ENCODE data around the gene CD40LG.

The CD40LG gene

DNA sequence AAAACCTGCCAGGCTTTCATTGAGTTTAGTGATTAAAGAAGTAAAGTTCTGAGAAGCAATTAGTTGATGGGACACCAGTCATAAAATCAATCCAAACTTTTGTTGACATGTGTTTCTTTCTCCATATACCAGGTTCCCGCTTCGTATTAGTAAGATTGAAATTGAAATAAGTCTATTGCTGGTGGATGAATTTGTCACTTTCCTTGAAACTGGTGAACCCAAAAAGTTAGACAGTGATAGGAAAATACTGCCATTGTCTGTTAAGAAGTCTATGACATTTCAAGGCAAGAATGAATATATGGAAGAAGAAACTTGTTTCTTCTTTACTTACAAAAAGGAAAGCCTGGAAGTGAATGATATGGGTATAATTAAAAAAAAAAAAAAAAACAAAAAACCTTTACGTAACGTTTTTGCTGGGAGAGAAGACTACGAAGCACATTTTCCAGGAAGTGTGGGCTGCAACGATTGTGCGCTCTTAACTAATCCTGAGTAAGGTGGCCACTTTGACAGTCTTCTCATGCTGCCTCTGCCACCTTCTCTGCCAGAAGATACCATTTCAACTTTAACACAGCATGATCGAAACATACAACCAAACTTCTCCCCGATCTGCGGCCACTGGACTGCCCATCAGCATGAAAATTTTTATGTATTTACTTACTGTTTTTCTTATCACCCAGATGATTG, at the start of gene CD40LG:
Gene CD40LG (plus strand): TSS at position 482 of the 684 bp plus-strand sequence. CDS start 91 bp downstream, at position 573.
- peak in 4 of 6 experiments; percentile 10 to 34 (median 24) for DNase-seq

DNA sequence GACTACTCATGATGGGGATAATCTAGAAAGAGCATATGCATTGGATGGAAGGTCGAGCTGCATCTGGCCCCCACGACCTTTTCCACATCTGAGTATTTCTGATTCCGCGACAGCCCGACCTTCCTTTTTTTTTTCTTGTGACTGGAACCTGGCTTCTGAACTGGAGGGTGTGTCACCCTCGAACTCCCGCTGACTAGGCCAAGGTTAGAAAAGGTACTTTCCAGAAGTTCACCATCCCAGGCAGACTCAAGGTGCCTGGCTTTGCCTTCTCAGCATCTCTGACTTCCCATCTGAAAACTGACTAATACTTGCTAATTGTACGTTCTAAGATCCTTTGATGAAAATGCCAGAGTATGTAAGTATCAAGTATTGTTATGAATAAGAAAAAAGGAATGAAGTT, 49.3 kb upstream of the CD40LG start:
- DNase-seq, result no peak

DNA sequence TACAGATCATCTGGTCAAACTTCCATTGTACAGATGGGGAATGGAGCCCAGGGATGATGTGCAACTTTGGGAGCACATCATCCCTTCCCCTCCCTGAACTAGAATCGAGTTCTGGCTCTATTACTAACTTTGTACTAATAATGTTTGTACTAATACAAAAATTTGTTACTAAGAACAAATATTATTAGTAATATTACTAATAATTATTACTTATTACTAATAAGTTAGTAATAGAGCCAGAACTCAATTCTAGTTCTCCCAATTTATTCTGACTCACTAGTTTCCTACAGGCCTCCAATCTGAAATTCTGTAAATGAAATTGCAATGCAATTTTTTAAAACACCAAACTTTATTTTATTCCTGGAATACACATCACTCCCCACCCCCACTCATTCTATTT, 47.9 kb upstream of the CD40LG start:
- no peak for DNase-seq

DNA sequence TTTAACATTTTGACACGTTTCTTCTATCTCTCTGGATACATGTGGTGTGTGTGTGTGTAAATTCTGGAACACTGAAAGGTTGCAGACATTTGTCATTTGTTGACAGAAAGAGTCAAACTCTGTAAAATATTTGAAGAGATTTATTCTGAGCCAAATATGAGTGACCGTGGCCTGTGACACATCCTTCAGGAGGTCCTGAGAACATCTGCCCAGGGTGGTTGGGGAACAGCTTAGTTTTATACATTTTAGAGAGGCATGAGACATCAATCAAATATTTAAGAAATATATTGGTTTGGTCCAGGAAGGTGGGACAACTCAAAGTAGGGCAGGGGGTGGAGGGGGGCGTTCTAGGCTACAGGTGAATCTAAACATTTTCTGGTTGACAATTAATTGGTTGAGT, 40.7 kb upstream of the CD40LG start:
- no peak for DNase-seq

DNA sequence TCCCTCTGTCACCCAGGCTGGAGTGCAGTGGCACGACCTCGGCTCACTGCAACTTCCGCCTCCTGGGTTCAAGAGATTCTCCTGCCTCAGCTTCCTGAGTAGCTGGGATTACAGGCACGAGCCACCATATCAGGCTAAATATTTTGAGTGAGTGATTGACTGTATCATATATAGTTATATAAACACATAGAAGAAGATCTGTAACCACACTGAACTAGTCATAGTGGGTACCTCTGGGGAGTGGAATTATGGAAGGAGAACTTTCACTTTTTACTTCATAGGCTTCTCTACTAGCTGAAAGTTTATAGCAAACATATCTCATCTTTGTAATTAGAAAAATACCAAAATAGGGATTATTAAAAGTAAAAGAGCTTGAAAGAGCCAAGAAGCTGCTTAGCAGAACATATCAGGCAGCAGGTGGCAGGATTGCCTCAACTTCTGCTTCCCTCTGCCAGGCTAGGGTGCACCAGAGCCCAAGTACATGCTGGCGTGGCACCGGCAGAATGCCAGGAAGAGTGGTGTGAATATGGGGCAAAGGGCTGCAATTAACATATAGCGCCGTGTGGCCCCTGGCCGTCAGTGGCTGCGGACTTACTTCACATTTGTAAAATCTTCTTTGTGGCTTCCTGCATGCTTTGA, 39.5 kb upstream of the CD40LG start:
- DNase-seq, result peak; percentile 20 to 66 (median 43)

DNA sequence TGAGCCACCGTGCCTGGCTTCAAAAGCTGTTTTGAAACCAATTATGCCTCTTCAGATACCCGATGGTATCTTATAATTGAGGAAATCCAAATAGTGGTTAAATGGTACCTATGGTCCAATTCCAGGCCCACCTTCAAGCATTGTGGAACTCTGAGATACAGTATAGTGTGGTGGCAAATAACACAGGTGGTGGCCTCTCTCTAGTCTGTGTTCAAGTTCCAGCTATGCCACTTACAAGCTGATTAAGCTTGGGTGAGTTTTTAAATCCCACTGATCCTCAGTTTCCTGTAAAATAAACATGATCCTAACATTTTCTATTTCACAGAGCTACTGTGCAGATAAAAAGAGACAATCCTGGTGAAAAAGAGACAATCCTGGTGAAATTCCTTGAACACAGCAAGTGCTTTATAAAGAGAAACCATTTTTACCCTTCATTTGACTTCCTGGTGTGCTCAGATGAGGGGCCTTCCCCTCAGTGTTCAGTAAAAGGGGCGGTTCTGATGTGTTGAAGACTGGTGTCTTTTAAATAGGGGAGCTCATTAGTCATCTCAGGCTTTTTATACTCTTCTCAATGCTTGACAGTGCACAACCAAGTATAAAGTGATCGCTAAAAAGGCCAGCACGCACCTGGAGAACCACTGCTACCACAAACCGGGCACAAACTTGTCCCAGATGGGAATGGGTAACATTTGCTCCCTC, 30.8 kb upstream of the CD40LG start:
- DNase-seq, result peak in 2 of 6 experiments; percentile 25 to 46

DNA sequence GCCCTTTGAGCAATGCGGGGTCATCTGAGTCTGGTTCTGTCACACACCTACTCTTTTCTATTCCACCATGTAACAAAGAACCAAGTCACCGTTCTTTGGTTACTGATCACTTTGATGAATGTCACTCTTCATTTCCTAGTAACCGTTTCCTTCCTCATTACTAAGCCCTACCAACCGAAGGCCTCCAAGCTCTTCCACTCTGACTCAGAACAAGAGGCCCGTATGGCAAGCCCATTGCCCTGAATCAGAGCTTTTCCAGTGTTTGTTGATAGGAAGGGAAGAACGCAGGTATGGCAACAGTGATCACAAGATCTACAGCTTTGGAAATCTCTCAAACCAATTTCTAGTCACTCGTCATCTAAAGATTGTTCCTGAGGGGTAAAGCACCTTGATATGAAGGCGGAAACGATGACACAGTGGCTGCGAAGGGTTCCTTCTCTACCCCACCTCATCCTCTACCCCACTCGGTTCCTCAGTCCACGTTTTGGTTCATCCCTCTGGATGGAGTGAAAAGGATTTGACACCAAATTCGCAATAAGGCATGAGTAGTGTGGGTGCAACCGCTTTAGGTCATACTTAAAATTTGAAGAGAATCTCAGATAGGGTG, 28.0 kb upstream of the CD40LG start:
- DNase-seq, result peak in 2 of 6 experiments; percentile 15 to 24

DNA sequence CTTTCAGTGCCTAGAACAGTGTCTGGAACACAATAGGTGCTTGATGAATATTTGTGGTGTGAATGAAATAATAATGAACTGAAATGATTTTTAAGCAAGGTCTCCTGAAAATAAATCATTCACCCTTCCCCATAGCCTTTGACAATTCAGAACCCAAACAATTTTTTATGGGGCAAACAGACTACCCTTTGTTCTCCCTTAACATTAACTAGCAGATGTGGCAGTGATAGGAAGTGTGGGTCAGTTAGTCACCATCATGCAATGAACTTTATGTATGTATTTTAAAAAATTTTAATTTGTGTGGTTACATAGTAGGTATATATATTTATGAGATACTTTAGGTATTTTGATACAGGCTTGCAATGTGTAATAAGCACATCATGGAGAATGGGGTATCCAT, 27.2 kb upstream of the CD40LG start:
- DNase-seq, result no peak

DNA sequence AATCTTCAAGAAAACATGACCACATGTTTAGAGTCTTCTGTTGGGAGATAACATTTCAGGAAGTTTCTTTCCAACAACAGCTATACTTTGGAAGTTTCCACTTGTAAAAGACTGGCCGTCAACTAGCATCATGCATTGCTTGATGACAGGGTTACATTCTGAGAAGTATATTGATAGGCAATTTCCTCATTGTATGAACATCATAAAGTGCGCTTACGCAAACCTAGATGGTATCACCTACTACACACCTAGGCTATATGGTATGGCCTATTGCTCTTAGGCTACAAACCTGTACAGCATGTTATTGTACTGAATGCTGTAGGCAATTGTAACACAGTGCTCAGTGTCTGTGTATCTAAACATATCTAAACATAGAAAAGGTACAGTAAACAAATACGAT, 25.4 kb upstream of the CD40LG start:
- no peak for DNase-seq

DNA sequence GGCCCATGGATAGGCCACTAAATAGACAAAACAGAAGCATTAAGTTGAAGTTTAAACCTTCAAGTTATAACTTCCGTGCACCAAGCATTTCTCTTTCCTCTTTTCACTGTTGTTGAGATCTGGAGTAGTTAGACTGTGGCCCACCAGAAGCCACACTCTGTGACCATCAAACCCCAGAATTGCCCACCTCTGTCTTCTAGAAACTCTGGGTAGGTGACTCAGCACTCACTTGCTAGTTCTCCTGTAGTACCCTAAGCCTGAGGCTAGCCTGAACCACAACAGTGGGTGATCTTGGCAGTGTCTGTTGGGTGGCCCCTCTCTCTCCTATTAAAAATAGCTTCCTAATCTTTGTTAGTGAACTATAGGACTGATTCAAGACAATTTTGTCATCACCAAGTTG, 24.6 kb upstream of the CD40LG start:
- no peak for DNase-seq

DNA sequence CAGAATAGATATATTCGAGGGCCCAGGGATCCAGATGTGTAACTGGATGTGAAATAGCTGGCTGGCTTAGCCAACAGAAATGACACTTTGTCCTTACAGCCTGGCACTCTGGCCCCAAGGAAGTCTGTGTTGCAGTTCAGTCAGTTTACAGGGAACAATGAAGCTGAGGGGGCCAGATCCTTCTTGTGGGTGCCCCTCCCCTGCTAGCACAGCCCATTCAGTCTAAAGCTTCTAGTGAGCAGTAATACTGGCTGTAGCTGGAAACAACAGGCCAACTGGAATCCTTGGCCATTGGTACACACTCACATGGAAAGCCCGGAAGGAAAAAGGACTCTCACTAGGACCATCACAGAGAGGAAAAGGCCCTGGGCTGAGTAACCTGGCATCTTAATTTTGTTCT, 22.7 kb upstream of the CD40LG start:
- no peak for DNase-seq

DNA sequence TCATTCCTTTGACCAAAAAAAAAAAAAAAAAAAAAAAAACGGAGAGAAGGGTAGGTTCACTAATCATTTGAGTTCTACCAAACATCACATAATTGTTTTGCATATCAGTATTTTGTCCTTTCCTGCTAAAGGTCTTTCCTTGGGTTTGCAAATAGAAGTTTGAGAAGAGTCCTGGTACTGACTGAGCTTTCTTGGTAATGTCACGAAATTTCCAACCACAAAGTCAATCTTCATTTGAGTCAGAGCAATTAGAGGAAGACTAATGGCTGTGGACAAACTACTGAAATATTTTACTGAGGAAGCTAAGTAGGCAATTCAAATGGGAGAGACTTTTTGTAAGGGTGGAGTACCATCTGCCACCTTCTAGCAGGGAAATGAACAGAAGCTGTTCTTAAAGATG, 21.7 kb upstream of the CD40LG start:
- no peak for DNase-seq

DNA sequence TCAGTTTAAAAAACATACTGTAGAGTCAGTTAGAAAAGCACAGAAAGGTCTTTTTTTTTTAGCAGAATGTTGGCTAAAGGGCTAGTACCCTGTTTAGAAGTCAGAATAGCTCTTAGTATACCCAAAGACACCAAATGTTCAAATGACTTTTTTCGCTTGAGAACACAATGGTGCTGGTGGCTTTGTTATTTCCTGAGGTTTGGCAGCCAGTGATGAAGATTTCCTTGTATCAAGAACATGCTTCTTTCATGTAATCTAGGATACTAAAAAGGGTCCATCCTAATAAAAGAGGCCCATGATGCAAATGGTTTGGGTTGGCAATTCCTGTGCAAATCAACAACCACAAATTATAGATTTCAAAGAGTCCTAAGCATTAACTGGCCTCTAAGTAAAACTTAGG, 21.1 kb upstream of the CD40LG start:
- no peak for DNase-seq

DNA sequence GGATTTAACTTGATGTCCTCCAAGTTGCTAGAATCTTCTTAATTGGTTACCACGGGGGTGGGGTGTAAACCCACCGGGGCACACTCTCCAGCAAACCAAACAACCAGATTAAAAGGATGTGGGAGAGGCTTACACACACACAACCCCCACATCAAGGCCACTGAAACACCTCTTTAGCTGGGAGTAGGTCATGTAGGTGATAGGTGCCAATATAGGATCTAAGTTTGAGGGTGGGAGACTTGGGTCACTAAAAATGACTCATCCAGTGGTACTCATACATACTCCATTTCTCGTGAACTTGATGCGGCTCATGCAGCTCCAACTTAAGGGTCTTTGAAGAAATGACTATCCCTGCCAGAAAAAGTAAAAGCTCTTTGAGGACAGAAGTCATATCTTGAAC, 20.5 kb upstream of the CD40LG start:
- DNase-seq, result peak in 1 of 6 experiments; percentile 25

DNA sequence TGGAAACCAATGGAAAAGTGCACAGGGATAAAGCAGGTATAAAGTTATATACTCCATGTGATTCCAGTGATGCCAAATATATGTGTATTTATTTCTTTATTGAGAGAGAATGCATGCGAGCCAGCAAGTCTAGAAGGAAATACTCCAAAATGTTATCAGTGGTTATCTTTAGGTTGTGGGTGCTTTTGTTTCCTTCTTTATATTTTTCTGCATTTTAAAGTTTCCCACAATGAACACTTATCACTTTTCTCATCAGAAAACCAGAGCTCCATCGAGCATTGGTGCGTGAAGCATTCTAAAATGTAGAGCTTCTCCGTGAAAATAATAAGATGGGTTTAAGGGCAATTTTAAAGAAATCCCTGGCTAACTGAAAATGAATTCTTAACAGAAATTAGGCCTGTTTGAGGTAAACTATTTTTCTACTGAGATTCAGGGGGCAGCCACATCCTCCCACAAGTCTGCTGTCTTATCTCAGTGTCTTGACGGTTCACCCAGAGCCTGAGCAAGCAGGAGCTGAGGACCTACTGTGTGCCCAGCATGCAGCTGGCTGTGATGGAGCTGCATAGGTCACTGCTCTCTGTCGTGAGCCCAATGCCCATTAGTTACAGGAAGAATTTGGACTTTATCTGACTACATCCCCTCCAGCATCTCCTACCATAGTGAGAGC, 18.7 kb upstream of the CD40LG start:
- peak in 2 of 6 experiments; percentile 14 to 33 for DNase-seq

DNA sequence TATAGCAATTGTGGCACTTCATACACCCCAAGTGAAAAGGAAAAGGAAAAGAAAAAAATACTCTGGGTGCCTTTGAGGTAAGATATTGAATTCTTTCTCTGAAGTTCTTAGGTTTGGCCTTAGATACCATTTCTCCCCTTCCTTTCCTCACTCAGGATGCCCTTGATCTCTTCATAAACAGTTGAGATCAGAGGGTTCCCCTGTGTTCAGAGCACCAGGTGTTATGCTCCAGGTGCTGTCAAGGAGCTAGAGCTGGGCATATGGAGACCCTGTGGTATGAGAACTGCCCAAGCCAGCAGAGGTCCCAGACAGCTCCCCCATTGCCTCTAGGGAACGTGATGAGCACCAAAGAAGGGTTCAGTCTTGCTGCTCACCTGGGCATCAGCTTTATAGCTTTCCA, 17.1 kb upstream of the CD40LG start:
- DNase-seq, result peak in 4 of 6 experiments; percentile 1 to 68 (median 56)

DNA sequence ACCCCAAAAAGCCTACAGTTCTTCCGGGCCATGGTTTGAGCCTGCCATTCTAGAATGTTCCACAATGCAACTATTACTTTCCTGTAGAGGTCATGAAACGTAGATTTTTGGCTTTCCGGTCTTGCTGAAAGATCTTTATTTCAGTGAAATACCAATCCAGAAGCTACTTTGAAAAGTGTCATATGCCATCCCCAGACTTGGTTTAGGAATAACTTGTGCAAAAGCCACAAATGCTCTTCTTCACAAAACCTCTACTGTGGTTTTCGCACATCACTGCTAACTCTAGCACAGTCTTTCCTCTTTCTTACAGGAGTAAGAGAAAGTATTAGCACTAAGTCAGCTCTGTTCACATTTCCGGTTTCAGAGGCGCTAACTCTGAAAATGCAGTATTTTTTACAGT, 12.7 kb upstream of the CD40LG start:
- DNase-seq, result peak in 4 of 6 experiments; percentile 5 to 58 (median 48)

DNA sequence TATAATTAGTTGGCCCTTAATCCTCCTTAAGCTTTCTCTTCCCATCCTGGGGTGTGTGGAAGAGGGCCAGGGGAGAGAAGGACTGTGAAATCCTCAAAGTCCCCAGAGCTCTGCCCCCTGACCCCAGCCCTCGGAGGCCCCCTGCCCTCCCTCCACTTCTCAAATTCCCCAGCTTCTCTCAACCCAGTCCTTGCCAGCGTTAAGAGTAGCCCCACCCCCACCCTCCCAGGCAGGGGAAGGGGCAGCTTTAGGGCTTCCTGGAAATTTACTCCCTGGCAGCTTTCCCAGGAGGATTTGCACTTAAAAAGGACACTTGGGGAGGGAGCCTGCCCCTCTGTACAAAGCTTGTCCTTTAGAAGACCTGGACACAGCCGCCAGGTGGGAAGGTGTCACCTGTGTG, 11.8 kb upstream of the CD40LG start:
- DNase-seq, result no peak

DNA sequence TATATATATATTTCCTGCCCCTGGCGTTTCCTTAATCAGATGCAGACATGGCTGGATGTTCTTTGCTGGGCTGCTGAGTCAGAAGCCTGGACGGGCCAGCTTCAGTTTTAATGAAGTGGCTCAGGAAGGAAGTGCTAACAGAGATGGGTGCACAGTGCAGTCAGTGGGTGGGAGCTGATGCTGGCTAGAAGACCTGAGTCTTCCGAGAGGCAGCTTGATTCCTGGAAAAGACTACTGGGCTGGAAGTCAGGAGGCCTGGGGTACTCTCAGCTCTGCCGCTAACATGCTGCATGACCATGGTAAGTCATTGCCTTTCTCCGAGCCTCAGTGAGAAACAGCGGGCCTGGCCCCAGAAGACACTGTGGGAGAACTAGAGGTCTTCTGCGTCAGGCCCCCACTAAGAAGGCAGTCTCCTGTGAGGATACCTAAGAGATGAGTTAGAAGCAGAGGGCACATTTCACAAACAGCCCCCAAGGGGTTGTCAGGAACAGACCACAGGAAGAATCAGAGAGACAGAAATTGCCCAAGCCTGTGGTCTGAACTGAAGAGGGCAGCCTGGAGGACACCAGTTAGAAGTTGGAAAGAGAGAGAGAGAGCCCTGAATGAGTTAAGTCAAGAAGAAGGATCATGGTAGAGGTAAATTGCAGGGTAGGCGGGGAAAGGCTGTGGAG, 8.3 kb upstream of the CD40LG start:
- no peak for DNase-seq

DNA sequence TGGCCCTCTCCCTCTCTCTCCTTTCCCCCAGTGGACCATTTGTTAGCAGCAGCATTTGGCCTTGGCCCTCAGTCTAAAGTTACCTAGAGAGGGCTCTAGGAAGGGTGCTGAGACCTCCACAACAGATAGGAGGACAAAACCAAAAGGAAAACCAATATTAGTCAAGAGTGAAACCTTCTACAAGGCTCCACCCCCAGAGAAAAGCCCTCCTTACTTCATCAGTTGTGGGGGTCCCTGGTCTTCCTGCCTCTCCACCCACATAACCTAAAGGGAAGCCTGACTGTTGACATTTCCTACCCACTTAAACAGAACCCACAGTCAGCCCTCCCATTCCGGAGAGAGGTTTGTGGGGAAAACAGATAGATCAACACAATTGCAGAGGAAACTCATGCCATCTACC, 4.7 kb upstream of the CD40LG start:
- no peak for DNase-seq

DNA sequence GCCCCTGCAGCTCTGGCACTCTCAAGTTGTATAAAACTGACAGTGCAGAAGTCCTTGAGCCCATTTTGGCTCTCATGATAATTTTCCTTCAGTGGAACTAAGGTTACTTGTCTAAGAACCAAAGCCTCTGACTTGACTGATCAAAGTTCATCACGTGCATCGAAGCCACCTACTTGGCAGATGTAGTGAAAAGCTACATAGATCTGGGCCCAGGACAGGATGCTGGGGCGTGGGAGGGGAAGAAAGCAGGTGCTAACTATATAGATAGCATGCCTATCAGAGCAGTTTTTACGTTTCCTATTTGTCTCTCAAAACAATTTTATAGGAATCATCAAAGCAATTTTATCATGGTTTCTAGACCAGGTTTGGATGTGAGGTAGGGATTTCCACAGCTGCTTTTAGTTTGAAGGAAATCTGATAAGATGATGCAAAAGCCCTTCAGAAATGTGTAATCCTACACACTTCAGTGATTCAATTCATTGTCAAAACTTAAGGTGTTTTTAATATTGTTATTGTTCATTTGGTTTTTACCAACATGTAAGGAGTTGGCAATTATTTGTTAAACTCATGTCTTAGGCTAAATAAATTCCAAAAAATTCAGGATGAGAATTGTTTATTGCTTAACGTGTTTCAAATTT, 1.2 kb upstream of the CD40LG start:
- peak in 5 of 6 experiments; percentile 37 to 66 (median 56) for DNase-seq

DNA sequence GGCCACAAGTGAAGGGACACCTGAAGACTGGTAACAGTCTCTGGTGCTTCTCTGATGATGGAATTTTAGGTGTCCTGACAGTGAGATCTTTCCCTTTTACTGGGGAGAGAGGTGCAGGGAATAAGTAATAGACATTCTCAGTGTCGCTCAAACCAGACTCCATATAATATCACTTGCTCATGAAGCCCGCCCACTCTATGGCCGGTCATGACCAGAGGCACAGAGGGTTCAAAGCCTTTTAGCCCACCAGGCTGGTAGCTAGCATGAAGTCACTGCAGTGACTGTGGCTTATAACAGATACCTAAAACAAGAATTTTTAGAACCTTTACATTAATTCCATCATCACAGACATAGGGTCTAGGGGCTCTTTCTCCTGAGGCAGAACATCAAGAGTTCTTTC, 2.9 kb downstream of the CD40LG start:
- DNase-seq, result no peak
